HEK293 (cell line): ENCODE results near the gene SYTL3.

ENCODE experiments used
- CTCF ChIA-PET: fragments of 350-600 bp; formaldehyde crosslinking; extraction: SDS; loops from one replicate; lab custom pipeline; 2021; ENCODE audit warnings: antibody characterized with exemption; lab: Yijun Ruan, JAX
- POLR2A ChIA-PET: fragments of 300-600 bp; formaldehyde crosslinking; extraction: SDS; loops from one replicate; lab custom pipeline; 2020; ENCODE audit warnings: antibody characterized with exemption, inconsistent platforms; lab: Yijun Ruan, JAX
- H3K27ac ChIP-seq: fragments of 200-500 bp; sonication (Bioruptor generic); 2 replicates; pipeline ENCODE4 v1.5.1; 2014; ENCODE audit warnings: low read depth, low read length, control low read depth, inconsistent platforms; ENCODE audit errors: extremely low read depth
- H3K36me3 ChIP-seq, 2 experiments: fragments of 200-500 bp in 1 of 2; sonication (Bioruptor generic) in 1 of 2; 1 replicate in 1 of 2; 2 replicates in 1 of 2; pipeline ENCODE4 v1.5.1; 2014 to 2017; ENCODE audit warnings: inconsistent platforms in 2 of 2, low read length in 2 of 2; ENCODE audit not compliant: control insufficient read depth in 2 of 2, insufficient read depth in 1 of 2
- H3K4me1 ChIP-seq: fragments of 200-500 bp; sonication (Bioruptor generic); 2 replicates; pipeline ENCODE4 v1.5.1; 2014; ENCODE audit warnings: mild to moderate bottlenecking, low read length, inconsistent platforms; ENCODE audit not compliant: control insufficient read depth, insufficient read depth
- H3K4me3 ChIP-seq: 2 replicates; pipeline ENCODE4 v1.5.1; 2011; ENCODE audit warnings: low read depth, mild to moderate bottlenecking, control low read depth, low read length, moderate library complexity
- H3K9me3 ChIP-seq: fragments of 200-500 bp; sonication (Bioruptor generic); 2 replicates; pipeline ENCODE4 v1.5.1; 2014; ENCODE audit warnings: low read depth, low read length, inconsistent platforms; ENCODE audit not compliant: control insufficient read depth, insufficient read depth
- HOXC10 ChIP-seq: sonication (generic); formaldehyde crosslinking; IDR thresholded peaks from 2 replicates; pipeline ENCODE4 v1.8.1; 2023; ENCODE audit warnings: mild to moderate bottlenecking, missing genetic modification reagents
- KLF16 ChIP-seq: fragments of 450-650 bp; formaldehyde crosslinking; IDR thresholded peaks from 2 replicates; pipeline ENCODE4 v1.5.1; 2017; ENCODE audit warnings: missing biosample characterization, missing genetic modification characterization
- MYNN ChIP-seq: fragments of 450-650 bp; formaldehyde crosslinking; IDR thresholded peaks from 2 replicates; pipeline ENCODE4 v1.5.1; 2016; ENCODE audit warnings: missing biosample characterization, missing genetic modification characterization, borderline replicate concordance
- OSR2 ChIP-seq: fragments of 450-650 bp; formaldehyde crosslinking; IDR thresholded peaks from 2 replicates; pipeline ENCODE4 v1.5.1; 2016; ENCODE audit warnings: missing biosample characterization, missing genetic modification characterization
- SCRT1 ChIP-seq: fragments of 450-650 bp; formaldehyde crosslinking; IDR thresholded peaks from 2 replicates; pipeline ENCODE4 v1.5.1; 2016; ENCODE audit warnings: missing biosample characterization, missing genetic modification characterization, borderline replicate concordance
- SETDB1 ChIP-seq: IDR thresholded peaks from one replicate; pipeline ENCODE4 v1.6.1; 2017; ENCODE audit warnings: mild to moderate bottlenecking, low read length, moderate library complexity, mixed read lengths; ENCODE audit not compliant: insufficient read length
- ZBTB48 ChIP-seq: fragments of 450-650 bp; formaldehyde crosslinking; IDR thresholded peaks from 2 replicates; pipeline ENCODE4 v1.5.1; 2016; ENCODE audit warnings: missing biosample characterization, missing genetic modification characterization
- ZNF157 ChIP-seq: fragments of 450-650 bp; formaldehyde crosslinking; IDR thresholded peaks from 2 replicates; pipeline ENCODE4 v1.5.1; 2016; ENCODE audit warnings: missing biosample characterization, missing genetic modification characterization
- ZNF184 ChIP-seq: fragments of 450-650 bp; IDR thresholded peaks from 2 replicates; pipeline ENCODE4 v1.5.1; 2018; ENCODE audit warnings: missing biosample characterization, mild to moderate bottlenecking, missing genetic modification characterization
- ZNF202 ChIP-seq: fragments of 450-650 bp; formaldehyde crosslinking; IDR thresholded peaks from 2 replicates; pipeline ENCODE4 v1.5.1; 2016; ENCODE audit warnings: missing biosample characterization, missing genetic modification characterization, borderline replicate concordance
- ZNF341 ChIP-seq: fragments of 450-650 bp; formaldehyde crosslinking; IDR thresholded peaks from 2 replicates; pipeline ENCODE4; 2016; ENCODE audit warnings: low read depth, missing biosample characterization, missing genetic modification characterization
- ZNF426 ChIP-seq: fragments of 450-650 bp; formaldehyde crosslinking; IDR thresholded peaks from 2 replicates; pipeline ENCODE4 v1.5.1; 2017; ENCODE audit warnings: missing biosample characterization, missing genetic modification characterization, mild to moderate bottlenecking, inconsistent platforms, moderate library complexity
- ZNF473 ChIP-seq: fragments of 450-650 bp; formaldehyde crosslinking; IDR thresholded peaks from 2 replicates; pipeline ENCODE4 v1.5.1; 2017; ENCODE audit warnings: missing biosample characterization, missing genetic modification characterization
- ZNF501 ChIP-seq: fragments of 450-650 bp; formaldehyde crosslinking; IDR thresholded peaks from 2 replicates; pipeline ENCODE4 v1.5.1; 2016; ENCODE audit warnings: missing biosample characterization, missing genetic modification characterization
- ZNF521 ChIP-seq: fragments of 450-650 bp; formaldehyde crosslinking; IDR thresholded peaks from 2 replicates; pipeline ENCODE4 v1.5.1; 2017; ENCODE audit warnings: missing biosample characterization, mild to moderate bottlenecking, missing genetic modification characterization
- ZNF621 ChIP-seq: fragments of 450-650 bp; formaldehyde crosslinking; IDR thresholded peaks from 2 replicates; pipeline ENCODE4 v1.5.1; 2017; ENCODE audit warnings: missing biosample characterization, missing genetic modification characterization
- ZNF654 ChIP-seq: fragments of 450-650 bp; formaldehyde crosslinking; IDR thresholded peaks from 2 replicates; pipeline ENCODE4 v1.5.1; 2016; ENCODE audit warnings: low read depth, missing biosample characterization, missing genetic modification characterization
- ZSCAN16 ChIP-seq: fragments of 450-650 bp; formaldehyde crosslinking; IDR thresholded peaks from 2 replicates; pipeline ENCODE4 v1.5.1; 2016; ENCODE audit warnings: missing biosample characterization, missing genetic modification characterization
- TF ChIP-seq, protein P1 (sequence below): fragments of 450-650 bp; formaldehyde crosslinking; IDR thresholded peaks from 2 replicates; pipeline ENCODE4 v1.5.1; 2016; ENCODE audit warnings: missing biosample characterization, missing genetic modification characterization
- TF ChIP-seq, protein P2 (sequence below): fragments of 450-650 bp; formaldehyde crosslinking; IDR thresholded peaks from 2 replicates; pipeline ENCODE4 v1.5.1; 2016; ENCODE audit warnings: missing biosample characterization, missing genetic modification characterization
- TF ChIP-seq, protein P3 (sequence below): fragments of 450-650 bp; formaldehyde crosslinking; IDR thresholded peaks from 2 replicates; pipeline ENCODE4 v1.5.1; 2016; ENCODE audit warnings: missing biosample characterization, missing genetic modification characterization
- TF ChIP-seq, protein P4 (sequence below): fragments of 450-650 bp; formaldehyde crosslinking; IDR thresholded peaks from 2 replicates; pipeline ENCODE4 v1.5.1; 2016; ENCODE audit warnings: missing biosample characterization, missing genetic modification characterization
- TF ChIP-seq, protein P5 (sequence below): fragments of 450-650 bp; formaldehyde crosslinking; IDR thresholded peaks from 2 replicates; pipeline ENCODE4 v1.5.1; 2016; ENCODE audit warnings: missing biosample characterization, missing genetic modification characterization

Gene SYTL3

DNA sequence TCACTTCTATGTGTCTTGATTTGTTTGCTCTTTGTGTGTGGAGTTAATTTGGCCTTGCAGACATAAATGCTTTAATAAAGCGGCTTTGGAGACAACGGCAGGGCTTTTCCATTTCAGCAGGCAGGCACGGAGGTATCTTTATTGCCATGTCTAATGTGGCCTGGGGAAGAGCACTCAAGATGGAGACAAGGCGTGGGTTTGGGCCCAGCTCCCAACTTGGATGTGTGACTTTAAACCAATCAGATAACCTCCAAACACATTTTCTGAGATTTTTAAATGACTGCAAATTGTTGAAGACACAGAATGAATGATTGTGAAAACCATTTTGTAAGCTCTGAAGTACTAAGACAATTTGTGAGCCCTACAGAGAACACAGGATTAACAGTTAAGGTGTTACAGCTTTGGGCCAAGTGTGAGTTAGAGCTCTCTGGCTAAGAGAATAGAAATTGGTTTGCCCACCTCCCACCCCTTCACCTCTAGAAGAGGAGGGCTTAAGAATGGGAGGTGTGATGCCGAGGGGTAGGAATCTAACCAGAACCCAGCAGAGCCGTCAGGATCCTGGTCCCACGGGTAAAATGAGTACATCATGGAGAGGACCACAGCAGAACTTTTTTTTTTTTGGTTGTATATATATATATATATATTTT is 14.3 kb upstream of the SYTL3 start:
- Histone ChIP-seq H3K27ac (no peak overlapping the region), H3K36me3 (peaks cover 5 to 70% of the 10 kb centered on the region in 2 experiments), H3K4me3 (no peak overlapping the region), H3K9me3 (no peaks in the 10 kb centered on the region)
- CTCF ChIA-PET = no interaction called here
- POLR2A ChIA-PET = interaction anchor here (0.7 kb wide), 1 partner anchor 297 kb away, joined by 4 read pairs; no protein-coding TSS in a partner anchor
- TF ChIP-seq ZNF501 (no peak), SETDB1 (no peak), OSR2 (tag by site-specific recombination) (no peak), ZSCAN16 (tag by site-specific recombination) (no peak), ZNF654 (tag by site-specific recombination) (no peak)
- TF ChIP-seq, protein P1, sequence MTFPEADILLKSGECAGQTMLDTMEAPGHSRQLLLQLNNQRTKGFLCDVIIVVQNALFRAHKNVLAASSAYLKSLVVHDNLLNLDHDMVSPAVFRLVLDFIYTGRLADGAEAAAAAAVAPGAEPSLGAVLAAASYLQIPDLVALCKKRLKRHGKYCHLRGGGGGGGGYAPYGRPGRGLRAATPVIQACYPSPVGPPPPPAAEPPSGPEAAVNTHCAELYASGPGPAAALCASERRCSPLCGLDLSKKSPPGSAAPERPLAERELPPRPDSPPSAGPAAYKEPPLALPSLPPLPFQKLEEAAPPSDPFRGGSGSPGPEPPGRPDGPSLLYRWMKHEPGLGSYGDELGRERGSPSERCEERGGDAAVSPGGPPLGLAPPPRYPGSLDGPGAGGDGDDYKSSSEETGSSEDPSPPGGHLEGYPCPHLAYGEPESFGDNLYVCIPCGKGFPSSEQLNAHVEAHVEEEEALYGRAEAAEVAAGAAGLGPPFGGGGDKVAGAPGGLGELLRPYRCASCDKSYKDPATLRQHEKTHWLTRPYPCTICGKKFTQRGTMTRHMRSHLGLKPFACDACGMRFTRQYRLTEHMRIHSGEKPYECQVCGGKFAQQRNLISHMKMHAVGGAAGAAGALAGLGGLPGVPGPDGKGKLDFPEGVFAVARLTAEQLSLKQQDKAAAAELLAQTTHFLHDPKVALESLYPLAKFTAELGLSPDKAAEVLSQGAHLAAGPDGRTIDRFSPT (tag by site-specific recombination) = no peak
- TF ChIP-seq, protein P2, sequence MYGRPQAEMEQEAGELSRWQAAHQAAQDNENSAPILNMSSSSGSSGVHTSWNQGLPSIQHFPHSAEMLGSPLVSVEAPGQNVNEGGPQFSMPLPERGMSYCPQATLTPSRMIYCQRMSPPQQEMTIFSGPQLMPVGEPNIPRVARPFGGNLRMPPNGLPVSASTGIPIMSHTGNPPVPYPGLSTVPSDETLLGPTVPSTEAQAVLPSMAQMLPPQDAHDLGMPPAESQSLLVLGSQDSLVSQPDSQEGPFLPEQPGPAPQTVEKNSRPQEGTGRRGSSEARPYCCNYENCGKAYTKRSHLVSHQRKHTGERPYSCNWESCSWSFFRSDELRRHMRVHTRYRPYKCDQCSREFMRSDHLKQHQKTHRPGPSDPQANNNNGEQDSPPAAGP (tag by site-specific recombination) = no peak
- TF ChIP-seq, protein P3, sequence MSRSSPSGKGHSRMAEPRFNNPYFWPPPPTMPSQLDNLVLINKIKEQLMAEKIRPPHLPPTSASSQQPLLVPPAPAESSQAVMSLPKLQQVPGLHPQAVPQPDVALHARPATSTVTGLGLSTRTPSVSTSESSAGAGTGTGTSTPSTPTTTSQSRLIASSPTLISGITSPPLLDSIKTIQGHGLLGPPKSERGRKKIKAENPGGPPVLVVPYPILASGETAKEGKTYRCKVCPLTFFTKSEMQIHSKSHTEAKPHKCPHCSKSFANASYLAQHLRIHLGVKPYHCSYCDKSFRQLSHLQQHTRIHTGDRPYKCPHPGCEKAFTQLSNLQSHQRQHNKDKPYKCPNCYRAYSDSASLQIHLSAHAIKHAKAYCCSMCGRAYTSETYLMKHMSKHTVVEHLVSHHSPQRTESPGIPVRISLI (tag by site-specific recombination) = peak; percentile 53; the same call in 1 of the 2 replicates
- TF ChIP-seq, all 188 proteins: peak for 1
- no peaks in the 10 kb centered on the region for H3K4me1 ChIP-seq

DNA sequence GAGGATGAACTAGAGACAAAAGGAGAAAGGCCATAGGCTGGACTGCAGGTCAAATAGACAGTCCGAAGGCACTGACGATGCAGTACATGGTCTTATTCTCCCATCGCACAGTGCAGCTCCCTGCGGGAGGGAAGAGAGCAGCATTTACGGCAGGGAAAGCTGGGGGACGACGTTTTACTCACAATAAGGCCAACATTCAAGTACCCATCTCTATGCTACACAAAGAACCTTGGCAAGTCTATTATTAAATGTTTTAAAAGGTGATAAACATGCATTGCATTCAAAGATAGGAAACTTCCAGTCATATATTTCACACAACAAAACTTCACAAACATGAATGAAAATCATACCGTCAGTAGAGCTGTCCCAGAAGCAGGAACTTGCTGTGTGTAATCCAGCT is 13.1 kb upstream of the SYTL3 start:
- no peaks in the 10 kb centered on the region for H3K4me1 ChIP-seq
- no peak overlapping the region for H3K4me3 ChIP-seq
- CTCF ChIA-PET = interaction anchor here (2.6 kb wide), 1 partner anchor 416 kb away, joined by 8 read pairs; no protein-coding TSS in a partner anchor
- H3K9me3 ChIP-seq = no peaks in the 10 kb centered on the region
- peaks cover 5 to 59% of the 10 kb centered on the region in 2 experiments for H3K36me3 ChIP-seq
- POLR2A ChIA-PET = no interaction called here
- no peak overlapping the region for H3K27ac ChIP-seq
- TF ChIP-seq ZNF473 (tag by site-specific recombination) (no peak), HOXC10 (no peak), ZNF202 (tag by site-specific recombination) (no peak), ZNF521 (tag by site-specific recombination) (no peak), KLF16 (tag by site-specific recombination) (no peak), SCRT1 (tag by site-specific recombination) (no peak), ZNF184 (no peak), ZNF621 (tag by site-specific recombination) (no peak)

DNA sequence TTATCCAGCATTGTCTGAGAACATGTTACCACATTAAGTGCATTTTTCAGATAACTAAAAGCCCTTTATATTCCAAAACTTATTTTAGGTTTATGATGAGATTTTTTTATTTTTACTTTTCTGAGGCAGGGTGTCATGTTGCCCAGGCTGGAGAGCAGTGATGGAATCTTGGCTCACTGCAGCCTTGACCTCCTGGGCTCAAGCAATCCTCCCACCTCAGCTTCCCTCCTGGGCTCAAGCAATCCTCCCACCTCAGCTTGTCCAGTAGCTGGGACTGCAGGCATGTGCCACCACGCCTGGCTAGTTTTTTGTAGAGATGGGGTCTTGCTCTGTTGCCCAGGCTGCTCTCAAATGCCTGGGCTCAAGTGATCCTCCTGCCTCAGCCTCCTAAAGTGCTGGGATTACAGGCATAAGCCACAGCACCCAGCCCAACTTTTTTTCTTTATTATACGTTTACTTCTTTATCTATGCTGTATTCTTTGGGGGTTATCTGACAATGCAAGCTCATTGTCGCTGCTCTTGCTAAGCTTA is 11.5 kb upstream of the SYTL3 start:
- H3K36me3 ChIP-seq = peaks cover 5 to 48% of the 10 kb centered on the region in 2 experiments
- no peak overlapping the region for H3K27ac ChIP-seq
- ChIA-PET POLR2A (no interaction called here), CTCF (interaction anchor here (0.5 to 2.6 kb wide), 7 partner anchors 9 to 422 kb away, joined by 3 to 9 read pairs (median 4); no protein-coding TSS in a partner anchor)
- no peak overlapping the region for H3K4me3 ChIP-seq
- H3K4me1 ChIP-seq = peaks cover 9% of the 10 kb centered on the region
- H3K9me3 ChIP-seq = no peaks in the 10 kb centered on the region
- TF ChIP-seq ZNF426 (tag by site-specific recombination) (no peak), ZBTB48 (tag by site-specific recombination) (no peak), ZNF157 (tag by site-specific recombination) (no peak), ZNF341 (no peak), MYNN (tag by site-specific recombination) (no peak)
- TF ChIP-seq, protein P4, sequence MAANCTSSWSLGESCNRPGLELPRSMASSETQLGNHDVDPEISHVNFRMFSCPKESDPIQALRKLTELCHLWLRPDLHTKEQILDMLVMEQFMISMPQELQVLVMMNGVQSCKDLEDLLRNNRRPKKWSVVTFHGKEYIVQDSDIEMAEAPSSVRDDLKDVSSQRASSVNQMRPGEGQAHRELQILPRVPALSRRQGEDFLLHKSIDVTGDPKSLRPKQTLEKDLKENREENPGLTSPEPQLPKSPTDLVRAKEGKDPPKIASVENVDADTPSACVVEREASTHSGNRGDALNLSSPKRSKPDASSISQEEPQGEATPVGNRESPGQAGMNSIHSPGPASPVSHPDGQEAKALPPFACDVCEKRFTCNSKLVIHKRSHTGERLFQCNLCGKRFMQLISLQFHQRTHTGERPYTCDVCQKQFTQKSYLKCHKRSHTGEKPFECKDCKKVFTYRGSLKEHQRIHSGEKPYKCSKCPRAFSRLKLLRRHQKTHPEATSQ = no peak
- TF ChIP-seq, protein P5, sequence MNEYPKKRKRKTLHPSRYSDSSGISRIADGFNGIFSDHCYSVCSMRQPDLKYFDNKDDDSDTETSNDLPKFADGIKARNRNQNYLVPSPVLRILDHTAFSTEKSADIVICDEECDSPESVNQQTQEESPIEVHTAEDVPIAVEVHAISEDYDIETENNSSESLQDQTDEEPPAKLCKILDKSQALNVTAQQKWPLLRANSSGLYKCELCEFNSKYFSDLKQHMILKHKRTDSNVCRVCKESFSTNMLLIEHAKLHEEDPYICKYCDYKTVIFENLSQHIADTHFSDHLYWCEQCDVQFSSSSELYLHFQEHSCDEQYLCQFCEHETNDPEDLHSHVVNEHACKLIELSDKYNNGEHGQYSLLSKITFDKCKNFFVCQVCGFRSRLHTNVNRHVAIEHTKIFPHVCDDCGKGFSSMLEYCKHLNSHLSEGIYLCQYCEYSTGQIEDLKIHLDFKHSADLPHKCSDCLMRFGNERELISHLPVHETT (tag by site-specific recombination) = no peak
